ENCODE data around the gene TMEM52.

Gene TMEM52

DNA sequence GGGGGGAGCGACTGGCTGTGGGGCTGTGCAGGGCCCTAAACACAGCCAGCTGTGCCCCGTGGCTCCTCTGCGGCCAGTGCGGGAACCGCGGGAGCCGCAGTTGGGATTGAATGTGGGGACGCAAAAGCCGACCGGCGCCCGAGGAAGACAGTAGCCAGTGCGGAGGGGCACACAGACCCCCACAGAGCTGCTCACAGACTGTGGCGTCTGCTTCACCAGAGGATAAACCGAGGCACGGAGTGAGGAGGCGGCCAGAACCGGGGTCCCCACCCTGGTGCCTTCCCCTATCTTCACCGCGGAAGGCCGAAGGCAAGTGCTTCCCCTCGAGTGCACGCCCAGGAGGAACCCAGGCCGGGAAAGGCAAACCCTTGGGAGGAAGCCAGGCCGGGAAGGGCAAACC lies 8.7 kb upstream of the TMEM52 start:
- H3K27ac Mint-ChIP-seq, result no peak overlapping the region
- peaks cover 25% of the 10 kb centered on the region for H3K27me3 Mint-ChIP-seq
- no peak overlapping the region for H3K4me3 Mint-ChIP-seq
- H3K9me3 Mint-ChIP-seq, result no peaks in the 10 kb centered on the region
- H3K36me3 Mint-ChIP-seq (ENCODE audit: low read depth), result no peaks in the 10 kb centered on the region
- H3K4me1 Mint-ChIP-seq (ENCODE audit: low read depth), result no peaks in the 10 kb centered on the region
- intact Hi-C loops (cut with micrococcal nuclease), result no loop called here

DNA sequence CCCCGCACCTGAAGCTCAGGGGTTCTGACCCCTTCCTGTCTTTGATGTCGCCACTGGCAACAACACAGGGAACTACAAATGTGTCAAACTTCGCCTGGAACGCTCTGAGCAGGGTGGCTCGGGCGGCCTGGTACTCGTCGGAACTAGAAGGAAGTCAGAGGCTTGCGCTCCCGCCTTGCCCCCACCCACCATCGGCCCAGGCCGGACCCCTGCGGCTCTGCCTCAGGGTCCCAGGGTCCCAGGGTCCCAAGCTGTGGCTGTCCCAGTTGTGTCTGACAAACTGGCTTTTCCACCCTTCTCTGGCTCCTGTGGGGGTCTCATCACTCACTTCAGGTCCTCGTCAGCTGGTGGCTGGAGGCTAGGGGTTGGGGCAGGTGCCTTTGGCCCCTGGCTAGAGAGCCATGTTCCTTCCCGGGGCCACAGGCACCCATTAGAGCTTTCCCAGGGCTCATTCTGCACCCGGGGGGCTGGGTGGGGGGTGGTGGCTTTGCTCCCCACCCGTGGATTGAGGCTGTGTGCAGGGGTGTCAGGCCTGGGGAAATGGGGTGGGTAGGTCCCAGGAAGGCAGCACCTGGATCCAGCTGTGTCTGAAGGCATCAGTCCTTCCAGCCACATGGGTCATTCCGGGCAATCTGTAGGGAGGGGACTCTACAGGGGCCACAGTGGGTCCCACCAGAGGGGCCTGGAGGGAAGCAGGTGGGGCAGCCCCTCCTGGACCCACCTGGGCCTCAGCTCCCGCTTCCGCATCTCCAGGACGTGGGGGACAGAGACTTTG lies 8.0 kb upstream of the TMEM52 start:
- H3K27me3 Mint-ChIP-seq, result peaks cover 25% of the 10 kb centered on the region
- H3K4me1 Mint-ChIP-seq (ENCODE audit: low read depth), result no peaks in the 10 kb centered on the region
- no peaks in the 10 kb centered on the region for H3K9me3 Mint-ChIP-seq
- intact Hi-C loops (cut with micrococcal nuclease), result no loop called here
- H3K27ac Mint-ChIP-seq, result no peak overlapping the region
- H3K4me3 Mint-ChIP-seq, result no peak overlapping the region
- no peaks in the 10 kb centered on the region for H3K36me3 Mint-ChIP-seq (ENCODE audit: low read depth)

DNA sequence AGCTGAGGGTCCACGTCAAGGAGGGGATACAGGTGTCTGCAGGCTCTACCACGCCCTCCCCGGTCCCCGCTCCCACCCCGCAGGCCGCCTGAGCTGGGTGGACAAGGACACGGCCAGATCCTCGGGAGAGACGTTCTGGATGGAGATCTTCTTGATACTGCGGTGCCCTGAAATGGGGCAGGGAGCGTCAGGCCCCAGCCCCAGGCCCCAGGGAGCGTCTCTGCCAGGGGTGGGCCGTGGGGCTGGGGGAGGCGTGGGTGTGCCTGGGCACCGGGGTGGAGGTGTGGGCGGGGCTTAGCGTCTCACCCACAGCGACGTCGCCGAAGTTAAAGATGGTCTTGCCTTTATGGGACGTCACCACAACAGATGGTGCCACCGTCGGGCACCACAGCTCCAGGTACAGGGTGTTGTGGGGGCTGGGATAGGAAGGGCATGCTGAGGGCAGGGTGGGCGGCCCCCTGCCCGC lies 7.3 kb upstream of the TMEM52 start:
- no peaks in the 10 kb centered on the region for H3K36me3 Mint-ChIP-seq (ENCODE audit: low read depth)
- no peaks in the 10 kb centered on the region for H3K4me1 Mint-ChIP-seq (ENCODE audit: low read depth)
- intact Hi-C loops (cut with micrococcal nuclease), result no loop called here
- H3K9me3 Mint-ChIP-seq, result no peaks in the 10 kb centered on the region
- no peak overlapping the region for H3K4me3 Mint-ChIP-seq
- peaks cover 25% of the 10 kb centered on the region for H3K27me3 Mint-ChIP-seq
- H3K27ac Mint-ChIP-seq, result no peak overlapping the region

DNA sequence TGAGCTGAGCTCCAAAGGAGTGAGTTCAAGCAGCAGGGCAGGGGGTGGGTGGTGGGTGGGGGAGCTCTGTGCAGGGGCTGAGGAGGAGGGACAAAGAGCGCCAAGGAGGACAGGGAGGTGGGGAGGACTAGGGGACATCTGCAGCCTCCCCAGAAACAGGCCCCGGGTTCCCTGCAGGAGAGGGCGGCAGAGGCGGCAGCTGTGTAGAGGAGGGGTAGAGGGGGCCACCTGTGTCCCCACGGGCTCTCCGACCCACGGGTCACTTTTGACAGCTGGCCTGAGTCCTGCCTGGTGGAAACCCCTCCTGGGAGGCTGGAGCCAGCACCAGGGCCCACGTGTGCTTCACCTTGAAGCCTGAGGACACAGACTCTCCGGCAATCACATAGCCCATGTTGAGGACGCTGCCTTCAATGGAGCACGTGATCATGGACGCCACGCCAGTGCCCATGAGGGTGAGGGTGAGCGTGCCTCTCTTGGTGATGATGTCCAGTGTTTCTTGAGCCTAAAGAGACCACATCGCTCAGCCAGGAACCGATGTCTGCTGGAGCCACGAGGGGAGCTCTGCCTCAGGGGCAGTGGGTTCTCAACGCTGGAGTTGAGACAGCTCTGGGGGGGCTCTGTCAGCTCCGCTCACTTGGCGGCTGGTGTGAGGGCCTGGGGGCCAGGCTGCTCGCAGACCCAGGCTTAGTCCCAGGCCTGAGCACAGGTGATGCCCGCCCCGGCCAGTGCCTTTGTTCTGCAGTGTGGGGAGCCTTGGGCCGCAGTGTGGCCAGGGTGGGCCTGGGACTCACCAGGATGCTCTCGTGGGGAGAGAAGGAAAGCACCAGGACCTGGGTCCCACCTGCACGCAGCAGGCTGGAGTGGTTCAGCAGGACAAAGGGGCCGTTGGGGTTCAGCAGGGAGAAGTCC lies 6.6 kb upstream of the TMEM52 start:
- peaks cover 25% of the 10 kb centered on the region for H3K27me3 Mint-ChIP-seq
- H3K27ac Mint-ChIP-seq, result no peak overlapping the region
- no peaks in the 10 kb centered on the region for H3K36me3 Mint-ChIP-seq (ENCODE audit: low read depth)
- intact Hi-C loops (cut with micrococcal nuclease), result no loop called here
- no peak overlapping the region for H3K4me3 Mint-ChIP-seq
- H3K4me1 Mint-ChIP-seq (ENCODE audit: low read depth), result no peaks in the 10 kb centered on the region
- no peaks in the 10 kb centered on the region for H3K9me3 Mint-ChIP-seq

GRCh38 chr1:1924849-1925248 lies 5.8 kb upstream of the TMEM52 start:
- H3K4me3 Mint-ChIP-seq, result no peak overlapping the region
- no peak overlapping the region for H3K27ac Mint-ChIP-seq
- intact Hi-C loops (cut with micrococcal nuclease), result no loop called here
- peaks cover under 1% of the 10 kb centered on the region for H3K4me1 Mint-ChIP-seq (ENCODE audit: low read depth)
- no peaks in the 10 kb centered on the region for H3K9me3 Mint-ChIP-seq
- H3K27me3 Mint-ChIP-seq, result peaks cover 25% of the 10 kb centered on the region
- no peaks in the 10 kb centered on the region for H3K36me3 Mint-ChIP-seq (ENCODE audit: low read depth)

GRCh38 chr1:1924386-1924785 lies 5.3 kb upstream of the TMEM52 start:
- Mint-ChIP-seq H3K36me3 (ENCODE audit: low read depth) (no peaks in the 10 kb centered on the region), H3K4me1 (ENCODE audit: low read depth) (peaks cover 5% of the 10 kb centered on the region), H3K27ac (no peak overlapping the region), H3K9me3 (no peaks in the 10 kb centered on the region), H3K4me3 (no peak overlapping the region), H3K27me3 (peaks cover 25% of the 10 kb centered on the region)
- intact Hi-C loops (cut with micrococcal nuclease), result no loop called here

DNA sequence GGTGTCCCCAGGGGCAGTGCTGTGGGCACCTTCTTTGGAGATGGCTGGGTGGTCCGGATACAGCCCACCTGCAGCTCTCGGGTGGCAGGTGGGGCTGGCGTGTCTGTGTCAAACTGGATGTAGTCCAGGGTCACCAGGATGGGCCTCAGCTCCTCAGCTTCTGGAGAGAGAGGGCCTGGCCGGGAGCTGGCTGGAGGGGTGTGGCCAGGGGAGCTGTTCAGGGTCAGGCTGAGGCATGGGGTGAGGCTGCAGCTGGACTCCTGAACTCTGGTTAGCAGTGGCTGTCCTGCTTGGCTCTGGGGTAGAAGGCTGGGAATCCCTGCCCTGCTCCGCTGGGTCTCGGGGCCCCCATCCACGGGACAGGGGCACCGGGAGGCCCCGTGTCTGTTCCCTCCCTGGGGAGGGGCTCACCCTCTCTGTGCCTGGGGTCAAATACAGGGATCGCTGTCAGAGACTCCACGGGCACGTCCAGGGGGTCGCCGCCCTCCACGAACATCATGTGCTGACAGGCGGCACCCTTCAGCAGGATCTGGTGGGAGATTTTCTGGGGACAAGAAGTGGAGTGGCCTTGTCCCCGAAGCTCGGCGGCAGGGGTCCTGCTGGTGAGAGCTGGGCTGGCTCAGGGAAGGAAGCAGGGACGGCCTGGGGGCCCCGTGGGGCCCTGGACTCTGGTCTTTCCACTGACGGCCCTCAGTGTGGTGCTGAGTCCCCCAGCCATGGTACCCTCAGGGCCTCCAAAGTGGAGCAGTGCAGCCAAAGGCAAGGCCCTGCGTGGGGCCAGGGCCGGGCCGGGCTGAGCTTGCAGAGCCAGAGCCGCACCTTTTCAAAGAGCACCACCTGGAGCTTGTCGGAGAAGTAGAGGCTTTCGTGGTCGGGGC lies 4.1 kb upstream of the TMEM52 start:
- Mint-ChIP-seq H3K4me3 (no peak overlapping the region), H3K9me3 (no peaks in the 10 kb centered on the region), H3K36me3 (ENCODE audit: low read depth) (no peaks in the 10 kb centered on the region), H3K4me1 (ENCODE audit: low read depth) (peaks cover 10% of the 10 kb centered on the region), H3K27ac (no peak overlapping the region), H3K27me3 (peaks cover 22% of the 10 kb centered on the region)
- intact Hi-C loops (cut with micrococcal nuclease), result no loop called here

DNA sequence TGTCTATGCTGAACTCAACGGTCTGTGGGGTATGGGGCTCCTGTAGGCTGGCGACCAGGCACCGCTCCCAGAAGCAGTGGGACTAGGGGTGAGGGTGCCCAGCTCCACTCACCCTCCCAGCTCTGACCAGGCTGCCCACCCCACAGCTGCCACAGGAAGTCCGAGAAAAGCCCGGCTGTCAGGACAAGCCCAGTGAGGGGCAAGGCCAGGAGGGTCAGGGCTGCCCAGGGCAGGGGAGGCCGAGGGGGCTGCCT lies 3.5 kb upstream of the TMEM52 start:
- H3K36me3 Mint-ChIP-seq (ENCODE audit: low read depth), result no peaks in the 10 kb centered on the region
- H3K4me1 Mint-ChIP-seq (ENCODE audit: low read depth), result peaks cover 15% of the 10 kb centered on the region
- no peak overlapping the region for H3K4me3 Mint-ChIP-seq
- peaks cover 25% of the 10 kb centered on the region for H3K27me3 Mint-ChIP-seq
- H3K27ac Mint-ChIP-seq, result no peak overlapping the region
- no peaks in the 10 kb centered on the region for H3K9me3 Mint-ChIP-seq
- intact Hi-C loops (cut with micrococcal nuclease), result no loop called here

DNA sequence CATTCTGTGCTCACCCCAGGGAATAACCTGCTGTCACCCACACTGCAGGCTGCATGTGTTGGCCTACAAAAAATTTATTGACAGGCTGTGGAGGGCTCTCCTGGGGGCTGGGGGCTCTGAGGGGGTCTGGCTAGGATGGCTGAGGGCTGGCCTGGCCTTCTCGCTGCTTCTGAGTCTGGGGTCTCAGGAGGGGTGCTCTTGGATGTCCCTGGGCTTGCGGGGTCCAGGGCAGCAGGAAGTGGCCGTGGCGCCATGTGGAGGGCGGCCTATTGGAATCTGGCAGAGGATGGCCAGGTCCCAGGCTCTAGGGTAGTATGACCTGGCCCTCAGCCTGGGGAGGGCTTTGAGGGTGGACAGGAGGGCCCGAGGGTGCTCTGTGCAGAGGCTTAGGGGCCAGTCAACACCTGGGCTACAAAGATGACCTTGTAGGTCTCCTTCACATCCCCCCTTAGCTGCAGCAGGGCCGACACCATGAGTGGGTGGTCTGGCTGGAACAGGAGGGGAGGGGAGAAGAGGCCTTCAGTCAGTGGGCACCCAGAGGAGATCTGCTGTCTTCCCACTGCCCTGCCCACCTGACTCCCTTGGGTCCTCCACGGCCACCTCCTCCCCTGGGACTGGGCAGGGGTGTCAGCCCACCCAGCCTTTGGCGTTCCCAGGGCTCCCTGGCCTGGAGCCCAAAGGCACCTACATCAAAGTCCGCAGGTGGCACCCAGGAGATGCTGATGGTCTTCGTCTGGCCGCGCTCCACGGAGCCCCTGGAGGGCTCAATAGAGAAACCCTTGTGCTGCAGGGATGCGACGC lies 3.0 kb upstream of the TMEM52 start:
- Mint-ChIP-seq H3K27ac (no peak overlapping the region), H3K36me3 (ENCODE audit: low read depth) (no peaks in the 10 kb centered on the region), H3K4me1 (ENCODE audit: low read depth) (peaks cover 16% of the 10 kb centered on the region), H3K27me3 (peaks cover 27% of the 10 kb centered on the region), H3K4me3 (no peak overlapping the region), H3K9me3 (no peaks in the 10 kb centered on the region)
- intact Hi-C loops (cut with micrococcal nuclease), result no loop called here

- Mint-ChIP-seq H3K4me3 (no peak overlapping the region), H3K9me3 (no peaks in the 10 kb centered on the region)
Observed at GRCh38 chr1:1921459-1921862, 2.4 kb upstream of the TMEM52 start.

GRCh38 chr1:1920608-1921458 lies 1.8 kb upstream of the TMEM52 start:
- Mint-ChIP-seq H3K4me3 (no peak overlapping the region), H3K27ac (peak overlapping the region; percentile 24), H3K9me3 (no peaks in the 10 kb centered on the region), H3K36me3 (ENCODE audit: low read depth) (no peaks in the 10 kb centered on the region), H3K27me3 (peaks cover 31% of the 10 kb centered on the region), H3K4me1 (ENCODE audit: low read depth) (peaks cover 16% of the 10 kb centered on the region)
- intact Hi-C loops (cut with micrococcal nuclease), result no loop called here

More at GRCh38 chr1:1921459-1921862, 2.4 kb upstream of the TMEM52 start:
- Mint-ChIP-seq H3K36me3 (ENCODE audit: low read depth) (no peaks in the 10 kb centered on the region), H3K27me3 (peaks cover 29% of the 10 kb centered on the region), H3K4me1 (ENCODE audit: low read depth) (peaks cover 16% of the 10 kb centered on the region), H3K27ac (no peak overlapping the region)
- intact Hi-C loops (cut with micrococcal nuclease), result no loop called here

- peak overlapping the region; percentile 24 for H3K27ac Mint-ChIP-seq
- intact Hi-C loops (cut with micrococcal nuclease), result no loop called here
- H3K27me3 Mint-ChIP-seq, result peaks cover 34% of the 10 kb centered on the region
- no peaks in the 10 kb centered on the region for H3K36me3 Mint-ChIP-seq (ENCODE audit: low read depth)
- no peaks in the 10 kb centered on the region for H3K9me3 Mint-ChIP-seq
- peaks cover 16% of the 10 kb centered on the region for H3K4me1 Mint-ChIP-seq (ENCODE audit: low read depth)
- H3K4me3 Mint-ChIP-seq, result peak overlapping the region; percentile 70
Observed at GRCh38 chr1:1920057-1920607, 1.1 kb upstream of the TMEM52 start.
